Hippocampal formation (tissue), 2 donors: ENCODE results near the gene WNT7B.
"Not testable (repeated sequence)": the region's sequence is repeated elsewhere in the genome, so short reads cannot be mapped to it uniquely, and the experiment has no call there.

Experiments
- DNase-seq, 2 donors: peaks; one replicate each; lab custom pipeline; 2025; lab: John Stamatoyannopoulos, UW

The WNT7B gene

GRCh38 chr22:46008291-46008690, 31.3 kb upstream of the WNT7B start:
- DNase-seq: no peak

- DNase-seq: no peak
Observed at GRCh38 chr22:46007848-46008261, 30.9 kb upstream of the WNT7B start.

GRCh38 chr22:46007003-46007847, 30.3 kb upstream of the WNT7B start:
- no peak for DNase-seq

- DNase-seq: peak; percentile 80 to 87
Observed at GRCh38 chr22:46006379-46007002, 29.5 kb upstream of the WNT7B start.

- not testable (repeated sequence) for DNase-seq
Observed at GRCh38 chr22:46005116-46005705, 28.2 kb upstream of the WNT7B start.

GRCh38 chr22:46004105-46004866, 27.3 kb upstream of the WNT7B start:
- no peak for DNase-seq

GRCh38 chr22:46003271-46004091, 26.5 kb upstream of the WNT7B start:
- DNase-seq: no peak

GRCh38 chr22:46002757-46003270, 25.9 kb upstream of the WNT7B start:
- DNase-seq: no peak

GRCh38 chr22:46001426-46002106, 24.6 kb upstream of the WNT7B start:
- no peak for DNase-seq

GRCh38 chr22:46001046-46001425, 24.1 kb upstream of the WNT7B start:
- no peak for DNase-seq

GRCh38 chr22:46000081-46001027, 23.4 kb upstream of the WNT7B start:
- DNase-seq: no peak

GRCh38 chr22:45999379-45999971, 22.5 kb upstream of the WNT7B start:
- DNase-seq: no peak

GRCh38 chr22:45998638-45999378, 21.8 kb upstream of the WNT7B start:
- DNase-seq: no peak

- DNase-seq: no peak
Observed at GRCh38 chr22:45997777-45998637, 21.0 kb upstream of the WNT7B start.

GRCh38 chr22:45997077-45997776, 20.3 kb upstream of the WNT7B start:
- peak; percentile 68 to 82 for DNase-seq

GRCh38 chr22:45996241-45997076, 19.5 kb upstream of the WNT7B start:
- peak in 1 of 2 donors; percentile 33 for DNase-seq
